Measurements from ENCODE around the gene TRIM15. TPM values are rescaled to one million over a fixed set of nuclear protein-coding genes. Genes with fewer than 3 reads are reported as not detected.
"Not testable (repeated sequence)": the region's sequence is repeated elsewhere in the genome, so short reads cannot be mapped to it uniquely, and the experiment has no call there.

TRIM15 gene
- not detected for polyA plus RNA-seq (2012; ENCODE audit: low read depth, missing spikeins)

DNA sequence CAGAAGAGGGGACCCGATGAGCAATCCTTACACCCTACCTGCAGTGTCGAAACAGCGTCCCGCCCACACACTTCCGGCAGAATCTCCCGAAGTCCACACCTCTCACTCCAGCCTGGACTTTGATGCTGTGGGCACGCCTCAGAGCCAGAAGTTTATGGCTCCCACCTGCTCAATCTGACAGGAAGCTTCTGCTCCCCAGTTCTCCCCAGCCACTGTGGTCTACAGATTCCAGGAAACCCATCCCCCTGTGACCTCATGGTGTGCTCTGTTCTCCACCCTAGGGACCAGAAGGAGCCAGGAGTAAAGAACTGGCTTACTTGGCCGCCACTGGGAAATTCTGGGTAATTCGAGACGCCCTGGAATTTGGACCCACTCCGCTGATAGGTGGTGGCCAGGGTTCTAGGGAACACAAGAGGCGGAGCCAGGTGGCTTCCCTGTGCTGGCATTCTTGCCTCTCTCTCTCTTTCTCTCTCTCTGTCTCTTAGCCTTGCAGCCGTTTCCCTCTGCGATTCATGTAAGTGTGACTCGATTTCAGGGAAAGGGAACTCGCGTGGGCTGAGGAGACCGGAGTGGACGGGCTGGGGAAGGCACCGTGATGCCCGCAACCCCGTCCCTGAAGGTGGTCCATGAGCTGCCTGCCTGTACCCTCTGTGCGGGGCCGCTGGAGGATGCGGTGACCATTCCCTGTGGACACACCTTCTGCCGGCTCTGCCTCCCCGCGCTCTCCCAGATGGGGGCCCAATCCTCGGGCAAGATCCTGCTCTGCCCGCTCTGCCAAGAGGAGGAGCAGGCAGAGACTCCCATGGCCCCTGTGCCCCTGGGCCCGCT, at the start of gene TRIM15:
Gene TRIM15, plus strand, starts transcription at position 457 of the 828 bp plus-strand sequence. Its CDS starts 139 bp downstream, at position 596.
- FAIRE-seq (no peak), DNase-seq (ENCODE audit: insufficient read length, low spot score) (no peak)
- TF ChIP-seq SPI1 (IDR thresholded peaks at IDR 0.05; ENCODE audit: low read depth, low read length) (no peak), PAX5 (IDR thresholded peaks at IDR 0.05; ENCODE audit: insufficient read depth, low read length, severe bottlenecking) (no peak)

DNA sequence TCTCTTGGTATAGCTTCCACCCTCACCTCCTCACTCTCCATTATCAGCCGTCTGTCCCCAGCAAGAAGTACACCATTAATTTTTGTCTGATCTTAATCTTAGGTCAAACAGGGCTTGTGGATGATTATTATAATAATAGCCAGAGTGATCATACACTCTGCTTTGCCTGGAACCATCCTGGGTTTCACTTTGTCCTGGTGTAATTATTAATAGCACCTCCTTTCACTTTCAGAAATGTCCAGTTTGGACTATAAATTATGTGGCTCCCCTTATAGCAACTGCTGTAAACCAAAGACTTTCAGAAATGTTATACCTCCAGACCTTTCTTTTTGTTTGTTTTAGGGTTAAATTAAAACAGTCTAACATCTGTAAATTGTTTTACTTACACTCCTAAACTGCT, 49.5 kb upstream of the TRIM15 start:
- DNase-seq (ENCODE audit: insufficient read length, low spot score) (no peak), FAIRE-seq (no peak)
- TF ChIP-seq POLR2AphosphoS5 (IDR thresholded peaks at IDR 0.05; ENCODE audit: low read depth, low read length) (no peak), POU2F2 (IDR thresholded peaks at IDR 0.05; ENCODE audit: low read depth, low read length) (no peak), SPI1 (IDR thresholded peaks at IDR 0.05; ENCODE audit: low read depth, low read length) (no peak), POLR2A (IDR thresholded peaks at IDR 0.05; ENCODE audit: low read depth, low read length) (no peak), PAX5 (IDR thresholded peaks at IDR 0.05; ENCODE audit: insufficient read depth, low read length, severe bottlenecking) (no peak), TAF1 (IDR thresholded peaks at IDR 0.05; ENCODE audit: low read depth, low read length) (no peak)

DNA sequence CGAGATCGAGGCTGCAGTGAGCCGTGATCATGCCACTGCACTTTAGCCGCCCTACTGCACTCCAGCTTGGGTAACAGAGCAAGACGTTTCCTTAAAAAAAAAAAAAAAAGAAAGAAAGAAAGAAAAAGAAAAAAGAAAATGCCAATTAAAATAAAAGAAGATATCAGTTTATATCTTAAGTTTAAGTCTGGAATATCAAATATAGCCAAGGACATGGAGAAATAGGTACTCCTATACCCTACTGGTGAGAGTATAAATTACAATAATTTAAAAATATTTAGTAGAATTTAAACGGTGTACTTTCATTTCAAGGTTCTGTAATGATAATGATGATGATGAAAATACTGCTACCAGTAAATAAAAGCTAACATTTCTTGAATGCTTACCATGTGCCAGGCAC, 46.6 kb upstream of the TRIM15 start:
- DNase-seq (ENCODE audit: insufficient read length, low spot score) (no peak), FAIRE-seq (no peak)
- no peak for TF ChIP-seq SPI1 (IDR thresholded peaks at IDR 0.05; ENCODE audit: low read depth, low read length)
- TF ChIP-seq POU2F2 (IDR thresholded peaks at IDR 0.05; ENCODE audit: low read depth, low read length), result no peak
- no peak for TF ChIP-seq PAX5 (IDR thresholded peaks at IDR 0.05; ENCODE audit: insufficient read depth, low read length, severe bottlenecking)
- TF ChIP-seq TAF1 (IDR thresholded peaks at IDR 0.05; ENCODE audit: low read depth, low read length), result no peak
- TF ChIP-seq POLR2AphosphoS5 (IDR thresholded peaks at IDR 0.05; ENCODE audit: low read depth, low read length), result no peak
- TF ChIP-seq POLR2A (IDR thresholded peaks at IDR 0.05; ENCODE audit: low read depth, low read length), result no peak

DNA sequence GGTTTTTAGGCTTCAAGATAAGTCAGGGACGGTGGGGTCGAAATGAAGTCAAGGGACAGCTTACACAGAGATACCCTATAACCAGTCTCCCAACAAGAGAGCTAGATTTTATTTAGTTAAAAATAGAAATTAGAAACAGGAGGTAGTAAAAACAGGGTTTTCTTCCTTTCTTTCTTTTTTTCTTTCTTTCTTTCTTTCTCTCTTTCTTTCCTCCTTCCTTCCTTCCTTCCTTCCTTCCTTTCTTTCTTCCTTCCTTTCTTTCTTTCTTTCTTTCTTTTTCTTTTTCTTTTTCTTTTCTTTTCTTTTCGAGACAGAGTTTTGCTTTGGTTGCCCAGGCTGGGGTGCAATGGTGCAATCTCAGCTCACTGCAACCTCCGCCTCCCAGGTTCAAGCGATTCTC, 44.7 kb upstream of the TRIM15 start:
- DNase-seq (ENCODE audit: insufficient read length, low spot score); FAIRE-seq: not testable (repeated sequence)

DNA sequence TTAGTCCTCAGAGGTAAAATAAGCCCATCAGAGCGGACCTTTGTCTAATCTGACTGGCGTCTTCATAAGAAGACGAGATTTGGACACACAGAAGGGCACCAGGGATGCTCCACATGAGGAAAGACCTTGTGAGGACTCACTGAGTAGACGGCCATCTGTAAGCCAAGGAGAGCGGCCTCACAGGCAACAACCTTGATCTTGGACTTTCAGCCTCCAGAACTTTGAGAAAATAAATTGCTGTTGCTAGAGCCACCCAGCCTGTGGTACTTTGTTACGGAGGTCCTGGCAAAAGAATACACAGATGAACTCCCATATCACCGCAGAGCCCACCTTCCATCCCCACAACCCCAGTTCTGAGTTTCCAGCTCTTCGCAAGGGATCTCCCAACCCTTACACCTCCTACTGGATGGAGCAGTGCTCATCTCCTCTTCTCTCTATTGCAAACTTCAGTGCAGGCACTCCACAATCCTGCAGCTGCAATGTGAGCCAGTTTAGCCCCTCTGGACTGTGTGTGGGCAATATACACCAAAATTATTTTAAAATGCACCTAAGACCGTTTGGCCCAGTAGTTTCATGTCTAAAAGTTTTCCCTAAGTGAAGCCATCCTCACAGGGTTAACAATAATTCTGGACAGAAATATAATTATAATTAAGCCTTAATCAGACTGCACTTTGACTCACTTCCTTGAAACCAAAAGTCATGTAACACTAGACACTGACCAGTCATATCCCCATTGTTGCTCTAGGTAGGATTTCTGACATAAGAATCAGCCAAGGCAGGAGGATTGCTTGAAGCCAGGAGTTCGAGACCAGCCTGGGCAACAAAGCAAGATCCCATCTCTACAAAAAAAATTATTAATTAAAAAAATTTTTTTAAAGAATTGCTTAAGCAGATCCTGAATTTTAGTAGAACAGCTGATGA, 41.6 kb upstream of the TRIM15 start:
- FAIRE-seq (no peak), DNase-seq (ENCODE audit: insufficient read length, low spot score) (no peak)
- no peak for TF ChIP-seq POLR2AphosphoS5 (IDR thresholded peaks at IDR 0.05; ENCODE audit: low read depth, low read length)
- no peak for TF ChIP-seq SPI1 (IDR thresholded peaks at IDR 0.05; ENCODE audit: low read depth, low read length)
- TF ChIP-seq POU2F2 (IDR thresholded peaks at IDR 0.05; ENCODE audit: low read depth, low read length), result no peak
- no peak for TF ChIP-seq POLR2A (IDR thresholded peaks at IDR 0.05; ENCODE audit: low read depth, low read length)
- TF ChIP-seq TAF1 (IDR thresholded peaks at IDR 0.05; ENCODE audit: low read depth, low read length), result no peak
- TF ChIP-seq PAX5 (IDR thresholded peaks at IDR 0.05; ENCODE audit: insufficient read depth, low read length, severe bottlenecking), result no peak

DNA sequence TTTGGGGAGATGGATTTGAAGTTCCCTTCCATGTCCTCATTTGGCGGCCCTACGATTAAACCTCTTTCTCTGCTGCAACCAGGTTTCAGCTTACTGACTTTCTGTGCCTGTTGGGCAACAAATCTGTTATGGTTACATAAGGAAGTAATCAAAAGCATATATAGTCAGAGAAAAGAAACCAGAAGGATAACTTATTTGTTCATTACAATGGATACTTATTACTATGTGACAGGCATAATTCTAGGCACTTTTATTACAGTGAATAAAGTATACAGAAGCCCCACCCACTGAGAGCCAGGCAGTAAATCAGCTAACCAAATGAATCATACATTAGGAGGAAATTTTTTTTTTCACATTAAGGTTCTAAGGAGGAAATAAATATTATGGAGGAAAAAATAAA, 40.8 kb upstream of the TRIM15 start:
- DNase-seq (ENCODE audit: insufficient read length, low spot score) (no peak), FAIRE-seq (no peak)
- no peak for TF ChIP-seq POLR2A (IDR thresholded peaks at IDR 0.05; ENCODE audit: low read depth, low read length)
- TF ChIP-seq SPI1 (IDR thresholded peaks at IDR 0.05; ENCODE audit: low read depth, low read length), result no peak
- TF ChIP-seq POU2F2 (IDR thresholded peaks at IDR 0.05; ENCODE audit: low read depth, low read length), result no peak
- no peak for TF ChIP-seq PAX5 (IDR thresholded peaks at IDR 0.05; ENCODE audit: insufficient read depth, low read length, severe bottlenecking)
- TF ChIP-seq TAF1 (IDR thresholded peaks at IDR 0.05; ENCODE audit: low read depth, low read length), result no peak
- TF ChIP-seq POLR2AphosphoS5 (IDR thresholded peaks at IDR 0.05; ENCODE audit: low read depth, low read length), result no peak

DNA sequence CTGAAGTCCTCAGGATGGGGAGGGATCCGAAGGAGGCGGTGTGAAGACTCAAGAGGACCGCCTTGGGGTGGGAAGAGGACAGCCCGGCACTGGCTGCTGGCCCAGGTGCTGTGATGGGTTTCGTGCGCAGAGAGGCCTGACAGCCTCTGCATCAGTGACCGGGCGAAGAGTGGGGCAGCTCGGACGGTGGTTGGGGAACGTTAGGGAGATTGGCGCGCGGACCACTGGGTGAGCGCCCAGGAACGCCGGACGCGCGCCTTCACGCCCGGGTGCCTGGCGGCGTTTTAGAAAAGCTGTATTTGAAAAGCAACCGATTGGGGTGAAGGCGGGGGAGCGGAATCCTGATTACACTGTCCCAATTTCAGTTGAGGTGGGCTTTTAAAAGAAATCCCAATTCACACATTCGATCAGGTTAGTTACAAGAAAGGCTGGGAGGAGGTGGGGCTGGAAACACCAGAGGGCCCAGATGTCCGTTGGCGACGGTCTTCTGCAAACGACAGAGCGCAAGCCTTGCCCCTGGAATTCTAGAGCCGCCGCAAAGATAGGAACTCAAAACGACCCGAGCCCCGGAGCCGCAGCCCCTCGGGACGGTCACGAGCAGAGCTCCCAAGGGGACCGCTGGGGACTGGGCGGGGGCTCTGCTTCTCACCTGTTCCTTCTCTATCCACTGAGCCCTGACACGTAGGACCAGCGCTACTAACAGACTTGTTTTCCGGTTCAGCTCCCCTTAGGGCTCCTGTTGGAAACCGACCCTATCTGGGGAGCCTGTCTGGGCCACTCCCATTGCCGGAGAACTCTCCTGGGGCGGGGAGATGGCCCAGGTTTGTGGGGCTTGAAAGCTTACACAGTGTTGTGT, 35.9 kb upstream of the TRIM15 start:
- no peak for TF ChIP-seq POU2F2 (IDR thresholded peaks at IDR 0.05; ENCODE audit: low read depth, low read length)
- no peak for TF ChIP-seq PAX5 (IDR thresholded peaks at IDR 0.05; ENCODE audit: insufficient read depth, low read length, severe bottlenecking)
- TF ChIP-seq TAF1 (IDR thresholded peaks at IDR 0.05; ENCODE audit: low read depth, low read length), result no peak
- TF ChIP-seq POLR2AphosphoS5 (IDR thresholded peaks at IDR 0.05; ENCODE audit: low read depth, low read length), result no peak
- TF ChIP-seq SPI1 (IDR thresholded peaks at IDR 0.05; ENCODE audit: low read depth, low read length), result no peak
- TF ChIP-seq POLR2A (IDR thresholded peaks at IDR 0.05; ENCODE audit: low read depth, low read length), result no peak
- no peak for FAIRE-seq
- DNase-seq (ENCODE audit: insufficient read length, low spot score), result no peak

DNA sequence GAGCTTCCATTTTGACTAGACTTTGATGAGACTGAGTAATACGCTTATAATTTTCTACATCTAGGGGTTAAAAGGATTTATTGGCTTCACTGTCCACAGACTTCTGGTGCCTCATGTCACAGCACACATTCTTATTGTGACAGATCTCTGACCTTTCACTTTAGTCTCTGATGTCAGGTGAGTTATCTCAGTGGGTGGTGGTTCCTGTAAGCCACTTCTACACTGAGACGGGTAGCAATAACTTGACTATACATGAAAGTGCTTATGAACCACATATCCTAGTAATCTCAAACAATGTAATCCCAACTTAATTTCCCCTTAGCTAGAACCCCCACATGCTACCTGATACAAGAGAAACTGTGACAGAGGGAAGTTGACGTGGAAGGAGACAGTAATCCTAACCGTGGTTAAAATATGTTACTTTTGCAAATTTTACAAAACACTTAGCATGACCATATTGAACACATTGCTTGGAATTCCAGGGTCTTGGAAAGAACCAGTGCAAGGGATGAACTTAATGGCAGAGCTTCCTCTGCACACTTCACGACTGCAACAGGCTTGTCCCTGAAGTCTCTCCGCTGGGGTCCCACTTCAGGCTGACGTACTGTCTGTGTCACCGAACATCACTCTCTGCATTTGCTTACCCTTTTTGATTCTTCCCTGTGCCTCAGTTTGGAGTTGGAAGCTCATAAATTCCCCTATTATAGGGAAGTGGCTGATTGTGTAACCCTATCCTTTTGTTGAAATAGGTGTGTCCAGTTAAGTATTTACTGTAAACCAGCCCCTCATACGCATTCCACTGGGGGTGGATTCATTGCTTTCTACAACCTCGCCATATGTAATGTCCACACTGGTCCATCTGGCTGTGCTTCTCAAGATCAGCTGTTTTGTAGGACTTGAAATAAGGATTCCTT, 33.8 kb upstream of the TRIM15 start:
- FAIRE-seq, result no peak
- TF ChIP-seq POLR2AphosphoS5 (IDR thresholded peaks at IDR 0.05; ENCODE audit: low read depth, low read length) (no peak), PAX5 (IDR thresholded peaks at IDR 0.05; ENCODE audit: insufficient read depth, low read length, severe bottlenecking) (no peak), TAF1 (IDR thresholded peaks at IDR 0.05; ENCODE audit: low read depth, low read length) (no peak), POU2F2 (IDR thresholded peaks at IDR 0.05; ENCODE audit: low read depth, low read length) (no peak), POLR2A (IDR thresholded peaks at IDR 0.05; ENCODE audit: low read depth, low read length) (no peak)
- DNase-seq (ENCODE audit: insufficient read length, low spot score), result no peak

Measured in GM12891 (cell line).